Endothelial cell of umbilical vein (primary cell): ENCODE results near the gene MYMK. TPM values are rescaled to one million over a fixed set of nuclear protein-coding genes. Genes with fewer than 3 reads are reported as not detected.

ENCODE experiments used
- BruUV-seq: library from RNA; stranded (reverse); fragments of 400-500 nt; replicated peaks from 2 replicates; lab custom pipeline; 2021; lab: Mats Ljungman, UMichigan
- CTCF ChIA-PET: fragments of 300-600, 350-600 bp; sonication (Branson Sonifier 250); formaldehyde crosslinking; loops from one replicate; lab custom pipeline; 2021; ENCODE audit warnings: antibody characterized with exemption, inconsistent platforms; lab: Charles Lee
- POLR2A ChIA-PET: fragments of 300-600, 350-600 bp; sonication (Branson Sonifier 250); formaldehyde crosslinking; loops from one replicate; lab custom pipeline; 2021; ENCODE audit warnings: antibody characterized with exemption, inconsistent platforms; lab: Charles Lee
- DNase-seq: peaks from one replicate; pipeline ENCODE4 v3.0.0-alpha.2; 2011; ENCODE audit warnings: low read depth, low spot score
- FAIRE-seq: peaks from 2 replicates; lab custom pipeline; 2011; peaks lifted over from hg19 to GRCh38; lab: Jason Lieb, UNC
- H2AFZ ChIP-seq: 2 replicates; pipeline ENCODE4 v1.6.0; 2012; ENCODE audit warnings: low read depth, low read length, control low read depth, inconsistent platforms
- H3K27ac ChIP-seq: 2 replicates; pipeline ENCODE4 v1.5.1; 2011; ENCODE audit warnings: low read depth, mild to moderate bottlenecking, control low read depth, low read length, moderate library complexity; ENCODE audit not compliant: insufficient read depth
- H3K27me3 ChIP-seq, 2 experiments: 2 replicates each; pipeline versions ENCODE4 v1.6.0 to v1.6.1; 2011; ENCODE audit warnings: low read length in 2 of 2, mixed read lengths in 1 of 2; ENCODE audit not compliant: control insufficient read depth in 2 of 2, insufficient read depth in 2 of 2
- H3K36me3 ChIP-seq, 2 experiments: 2 replicates in 1 of 2; 3 replicates in 1 of 2; pipeline ENCODE4 v1.5.1; 2011; ENCODE audit warnings: low read length in 2 of 2, mild to moderate bottlenecking in 1 of 2, moderate library complexity in 1 of 2; ENCODE audit not compliant: control insufficient read depth in 2 of 2, insufficient read depth in 2 of 2; ENCODE audit errors: extremely low read depth in 1 of 2
- H3K4me1 ChIP-seq: 3 replicates; pipeline ENCODE4 v1.5.1; 2011; ENCODE audit warnings: mild to moderate bottlenecking, low read length; ENCODE audit not compliant: control insufficient read depth, insufficient read depth; ENCODE audit errors: extremely low read depth
- H3K4me2 ChIP-seq: 2 replicates; pipeline ENCODE4 v1.6.1; 2011; ENCODE audit warnings: low read length, control low read depth, mixed read lengths; ENCODE audit not compliant: insufficient read depth
- H3K4me3 ChIP-seq, 3 experiments: fragments of 200-600 bp in 1 of 3; sonication (generic), shearing (Covaris generic) in 1 of 3; replicated peaks in 1 of 3; 2 replicates each; pipeline ENCODE4 v1.5.1; 2011 to 2016; ENCODE audit warnings: control low read depth in 3 of 3, low read length in 3 of 3, mild to moderate bottlenecking in 2 of 3, inconsistent platforms in 1 of 3, low read depth in 1 of 3, moderate library complexity in 1 of 3; ENCODE audit not compliant: insufficient read depth in 1 of 3
- H3K79me2 ChIP-seq: 2 replicates; pipeline ENCODE4 v1.6.0; 2012; ENCODE audit warnings: low read length, inconsistent platforms; ENCODE audit not compliant: control insufficient read depth, insufficient read depth
- H3K9ac ChIP-seq: replicated peaks from 2 replicates; pipeline ENCODE3; 2011; ENCODE audit warnings: low read length, control low read depth; ENCODE audit not compliant: insufficient read depth; ENCODE audit errors: extremely low read depth
- H3K9me1 ChIP-seq: replicated peaks from 3 replicates; pipeline ENCODE4 v1.6.0; 2011; ENCODE audit warnings: mild to moderate bottlenecking, low read length; ENCODE audit not compliant: control insufficient read depth, insufficient read depth; ENCODE audit errors: extremely low read depth
- H3K9me3 ChIP-seq: replicated peaks from 2 replicates; pipeline ENCODE4 v1.5.1; 2012; ENCODE audit warnings: low read length, inconsistent platforms; ENCODE audit not compliant: control insufficient read depth, insufficient read depth
- H4K20me1 ChIP-seq: replicated peaks from 2 replicates; pipeline ENCODE3; 2011; ENCODE audit warnings: mild to moderate bottlenecking, low read length; ENCODE audit not compliant: control insufficient read depth, insufficient read depth; ENCODE audit errors: extremely low read depth
- EZH2 ChIP-seq: IDR thresholded peaks from 2 replicates; pipeline ENCODE4 v1.6.1; 2012; ENCODE audit warnings: borderline replicate concordance, low read depth, mild to moderate bottlenecking, moderate library complexity, low read length, inconsistent platforms; ENCODE audit not compliant: severe bottlenecking
- FOS ChIP-seq: IDR thresholded peaks from 2 replicates; pipeline ENCODE4 v1.6.1; 2011; ENCODE audit warnings: mild to moderate bottlenecking, low read length, moderate library complexity, borderline replicate concordance; ENCODE audit not compliant: insufficient read depth
- GATA2 ChIP-seq: IDR thresholded peaks from 2 replicates; pipeline ENCODE4 v1.7.0; 2011; ENCODE audit warnings: low read depth, mild to moderate bottlenecking, moderate library complexity, mixed read lengths, low read length; ENCODE audit not compliant: insufficient read length, insufficient read depth
- JUN ChIP-seq: IDR thresholded peaks from 2 replicates; pipeline ENCODE4 v1.6.1; 2011; ENCODE audit warnings: borderline replicate concordance, low read depth; ENCODE audit not compliant: insufficient read length, insufficient read depth
- MYC ChIP-seq: IDR thresholded peaks from one replicate; pipeline ENCODE4 v1.6.1; 2011; ENCODE audit warnings: mild to moderate bottlenecking, low read depth, low read length
- POLR2A ChIP-seq: IDR thresholded peaks from 2 replicates; pipeline ENCODE4 v1.6.1; 2012; ENCODE audit warnings: low read depth, mild to moderate bottlenecking, control low read depth, low read length
- POLR2AphosphoS5 ChIP-seq: IDR thresholded peaks from 2 replicates; pipeline ENCODE4 v1.6.1; 2012; ENCODE audit warnings: low read depth, mild to moderate bottlenecking, control low read depth, low read length, moderate library complexity; ENCODE audit not compliant: insufficient read depth
- dilution Hi-C: fragments of 300-500 bp; cut with MboI; formaldehyde crosslinking; loops from one replicate; pipeline ENCODE4 v1.15.0; 2019; ENCODE audit warnings: low sequenced_read_pairs; ENCODE audit not compliant: extremely low pct_ligation_motif_present
- intact Hi-C: fragments of 100-400 bp; cut with micrococcal nuclease; formaldehyde crosslinking; loops from one replicate; pipeline ENCODE4 v1.10.0; 2022
- polyA plus RNA-seq, 4 experiments: library from polyadenylated mRNA; depleted of rRNA in 3 of 4; stranded (reverse) in 3 of 4; unstranded in 1 of 4; fragments of >200 nt; gene quantifications; 2 replicates each; pipeline versions ENCODE4 v1.2.1 to v1.2.3, GENCODE V29; 2011 to 2012; ENCODE audit warnings: missing spikeins in 1 of 4
- total RNA-seq: library from RNA; stranded (reverse); gene quantifications from 2 replicates; pipeline ENCODE4 v1.2.3, GENCODE V29; 2021
- TF ChIP-seq, protein P1 (sequence below): IDR thresholded peaks from 2 replicates; pipeline ENCODE4 v1.6.1; 2011; ENCODE audit not compliant: insufficient read depth, insufficient read length
- TF ChIP-seq, protein P2 (sequence below), 2 donors: IDR thresholded peaks; 1 replicate in 1 of 2; 2 replicates in 1 of 2; pipeline ENCODE4 v1.5.1; 2011; ENCODE audit warnings: low read length in 2 of 2, mild to moderate bottlenecking in 2 of 2, moderate library complexity in 2 of 2, control low read depth in 1 of 2, inconsistent platforms in 1 of 2, low read depth in 1 of 2; ENCODE audit not compliant: insufficient read depth in 1 of 2; ENCODE audit errors: extremely low read depth in 1 of 2

Gene MYMK
- total and polyA plus RNA-seq, 2 donors (not counting 3 experiments of a cell fraction or from before 2014, with no cell fraction given) = not detected

GRCh38 chr9:133536080-133536479 is 11.3 kb upstream of the MYMK start:
- Histone ChIP-seq H2AFZ (no peak overlapping the region), H3K4me3 (no peak overlapping the region), H3K4me1 (no peaks in the 10 kb centered on the region), H3K27ac (no peak overlapping the region), H3K9me3 (no peaks in the 10 kb centered on the region), H3K9ac (no peak overlapping the region), H3K9me1 (no peaks in the 10 kb centered on the region), H3K79me2 (no peaks in the 10 kb centered on the region), H3K4me2 (no peak overlapping the region), H4K20me1 (no peaks in the 10 kb centered on the region), H3K36me3 (no peaks in the 10 kb centered on the region), H3K27me3 (peaks cover 12 to 15% of the 10 kb centered on the region in 2 experiments)
- DNase-seq = no peak
- CTCF ChIA-PET = no interaction called here
- dilution Hi-C loops = no loop called here
- POLR2A ChIA-PET = no interaction called here
- intact Hi-C loops = no loop called here
- no peak for FAIRE-seq
- TF ChIP-seq EZH2 = no peak
- TF ChIP-seq FOS = no peak
- TF ChIP-seq, protein P1, sequence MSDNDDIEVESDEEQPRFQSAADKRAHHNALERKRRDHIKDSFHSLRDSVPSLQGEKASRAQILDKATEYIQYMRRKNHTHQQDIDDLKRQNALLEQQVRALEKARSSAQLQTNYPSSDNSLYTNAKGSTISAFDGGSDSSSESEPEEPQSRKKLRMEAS = no peak
- no peak for TF ChIP-seq JUN
- no peak for TF ChIP-seq GATA2
- TF ChIP-seq POLR2AphosphoS5 = no peak
- no peak for TF ChIP-seq POLR2A
- TF ChIP-seq MYC = no peak
- BruUV-seq = no TSS peak

- no peak for FAIRE-seq
- Histone ChIP-seq H3K4me3 (no peak overlapping the region), H2AFZ (no peak overlapping the region), H3K9me1 (no peaks in the 10 kb centered on the region), H3K4me1 (no peaks in the 10 kb centered on the region), H3K9me3 (no peaks in the 10 kb centered on the region), H3K27me3 (peaks cover 12 to 15% of the 10 kb centered on the region in 2 experiments), H3K79me2 (no peaks in the 10 kb centered on the region), H3K9ac (no peak overlapping the region), H4K20me1 (no peaks in the 10 kb centered on the region), H3K36me3 (no peaks in the 10 kb centered on the region), H3K27ac (no peak overlapping the region), H3K4me2 (no peak overlapping the region)
- POLR2A ChIA-PET = no interaction called here
- BruUV-seq = no TSS peak
- DNase-seq = no peak
- dilution Hi-C loops (no loop called here), intact Hi-C loops (no loop called here)
- TF ChIP-seq POLR2AphosphoS5 (no peak), EZH2 (no peak), JUN (no peak), POLR2A (no peak), GATA2 (no peak), FOS (no peak), MYC (no peak)
- TF ChIP-seq, protein P2, sequence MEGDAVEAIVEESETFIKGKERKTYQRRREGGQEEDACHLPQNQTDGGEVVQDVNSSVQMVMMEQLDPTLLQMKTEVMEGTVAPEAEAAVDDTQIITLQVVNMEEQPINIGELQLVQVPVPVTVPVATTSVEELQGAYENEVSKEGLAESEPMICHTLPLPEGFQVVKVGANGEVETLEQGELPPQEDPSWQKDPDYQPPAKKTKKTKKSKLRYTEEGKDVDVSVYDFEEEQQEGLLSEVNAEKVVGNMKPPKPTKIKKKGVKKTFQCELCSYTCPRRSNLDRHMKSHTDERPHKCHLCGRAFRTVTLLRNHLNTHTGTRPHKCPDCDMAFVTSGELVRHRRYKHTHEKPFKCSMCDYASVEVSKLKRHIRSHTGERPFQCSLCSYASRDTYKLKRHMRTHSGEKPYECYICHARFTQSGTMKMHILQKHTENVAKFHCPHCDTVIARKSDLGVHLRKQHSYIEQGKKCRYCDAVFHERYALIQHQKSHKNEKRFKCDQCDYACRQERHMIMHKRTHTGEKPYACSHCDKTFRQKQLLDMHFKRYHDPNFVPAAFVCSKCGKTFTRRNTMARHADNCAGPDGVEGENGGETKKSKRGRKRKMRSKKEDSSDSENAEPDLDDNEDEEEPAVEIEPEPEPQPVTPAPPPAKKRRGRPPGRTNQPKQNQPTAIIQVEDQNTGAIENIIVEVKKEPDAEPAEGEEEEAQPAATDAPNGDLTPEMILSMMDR (IDR thresholded peaks at IDR 0.05; ENCODE audit: extremely low read depth in 1 of 2, insufficient read depth in 1 of 2, low read depth in 1 of 2, low read length in 2 of 2) = no peak
- TF ChIP-seq, protein P1 = no peak
- CTCF ChIA-PET = no interaction called here
These were observed 10.6 kb upstream of the MYMK start for GRCh38 chr9:133535306-133535877.
